Activated CD4-positive, alpha-beta T cell treated with anti-CD3 and anti-CD28 coated beads for 36 hours (primary cell): ENCODE data around the gene LHX2. TPM values are rescaled to one million over a fixed set of nuclear protein-coding genes. Genes with fewer than 3 reads are reported as not detected.

ENCODE experiments used
- ATAC-seq: fragments of 200-7000 bp; cut with Tn5 transposase; one replicate; pipeline ENCODE4 v1.10.0; 2021; ENCODE audit warnings: mild to moderate bottlenecking, moderate library complexity
- CTCF ChIA-PET: fragments of 350-600 bp; sonication (Branson Sonifier 250); formaldehyde crosslinking; loops from one replicate; lab custom pipeline; 2021; ENCODE audit warnings: antibody characterized with exemption; lab: Charles Lee
- POLR2A ChIA-PET: fragments of 350-600 bp; sonication (Branson Sonifier 250); formaldehyde crosslinking; loops from one replicate; lab custom pipeline; 2021; ENCODE audit warnings: antibody characterized with exemption, inconsistent platforms; lab: Charles Lee
- DNase-seq: peaks from one replicate; pipeline ENCODE4 v3.0.0-alpha.2; 2020
- H3K27ac Mint-ChIP-seq: one replicate; pipeline ENCODE4 v1.8.0; 2021; ENCODE audit warnings: mixed read lengths
- H3K27me3 Mint-ChIP-seq: one replicate; pipeline ENCODE4 v1.8.0; 2021; ENCODE audit warnings: mixed read lengths
- H3K36me3 Mint-ChIP-seq: one replicate; pipeline ENCODE4 v1.8.0; 2021; ENCODE audit warnings: low read depth, mixed read lengths
- H3K4me1 Mint-ChIP-seq: one replicate; pipeline ENCODE4 v1.8.0; 2021; ENCODE audit warnings: mixed read lengths
- H3K4me3 Mint-ChIP-seq: one replicate; pipeline ENCODE4 v1.8.0; 2021; ENCODE audit warnings: mild to moderate bottlenecking, moderate library complexity, mixed read lengths
- H3K9me3 Mint-ChIP-seq: one replicate; pipeline ENCODE4 v1.8.0; 2021; ENCODE audit warnings: low read depth, mixed read lengths
- intact Hi-C, 2 experiments: fragments of 100-400 bp; cut with DNase I in 1 of 2; cut with micrococcal nuclease in 1 of 2; formaldehyde crosslinking; loops; one replicate each; pipeline versions ENCODE4 v1.14.2 to v1.15.1; 2022 to 2024; cut with DNase I, micrococcal nuclease
- total RNA-seq, 2 experiments: library from RNA; stranded (reverse); gene quantifications; one replicate each; pipeline ENCODE4 v1.2.3, GENCODE V29; 2021

Gene LHX2
- total RNA-seq, 2 experiments from 2014 or later = not detected

DNA sequence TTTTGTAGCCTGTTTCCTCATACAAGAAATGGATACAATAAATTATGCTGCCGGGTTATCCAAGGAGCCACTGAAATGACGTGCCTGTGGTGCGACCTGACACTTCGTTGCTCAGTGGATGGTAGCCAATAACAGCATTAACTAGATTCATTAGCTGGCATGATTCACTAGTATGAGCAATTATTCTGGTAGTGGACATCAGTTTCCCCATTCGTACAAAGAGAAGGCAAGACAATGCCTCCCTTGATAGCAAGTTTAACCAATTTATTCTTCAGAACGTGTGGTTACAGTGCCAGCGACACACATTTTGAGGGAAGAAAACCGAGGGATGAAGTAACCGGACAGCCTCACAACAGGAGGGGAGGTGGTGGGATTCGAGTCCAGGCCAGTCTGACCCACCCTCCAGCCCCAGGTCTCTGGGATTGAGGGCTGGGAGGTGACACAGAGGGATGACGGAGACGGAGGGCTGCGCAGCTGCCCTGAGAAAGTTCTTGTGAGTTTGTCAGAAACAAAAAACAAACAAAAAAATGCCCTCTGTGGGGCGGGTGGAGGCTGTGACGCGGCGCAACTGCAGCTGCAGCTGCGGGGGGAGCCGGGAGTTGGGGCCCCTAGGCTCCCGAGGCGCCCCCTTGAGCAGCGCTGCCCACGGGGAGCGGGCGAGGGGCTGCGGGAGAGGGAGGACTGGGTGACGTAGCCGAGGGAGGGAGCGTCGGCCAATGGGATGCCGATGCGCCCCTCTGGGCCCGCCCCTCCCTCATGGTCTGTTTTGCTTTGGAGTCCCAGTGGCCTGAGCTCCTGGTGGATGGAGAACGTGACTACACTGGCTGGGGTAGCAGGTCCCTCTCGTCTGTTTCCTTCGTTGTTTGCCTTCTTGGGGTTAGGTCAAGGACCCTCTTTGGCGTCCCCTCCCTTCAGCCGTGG lies 10.9 kb downstream of the LHX2 start:
- Mint-ChIP-seq H3K4me3 (no peak overlapping the region), H3K27ac (no peak overlapping the region), H3K27me3 (peaks cover 66% of the 10 kb centered on the region), H3K9me3 (no peaks in the 10 kb centered on the region), H3K4me1 (peaks cover 7% of the 10 kb centered on the region), H3K36me3 (no peaks in the 10 kb centered on the region)
- CTCF ChIA-PET = interaction anchor here (0.9 kb wide), 1 partner anchor 337 kb away, joined by 3 read pairs; no protein-coding TSS in a partner anchor
- POLR2A ChIA-PET = interaction anchor here (0.6 kb wide), 1 partner anchor 453 kb away, joined by 3 read pairs; no protein-coding TSS in a partner anchor
- no peak for DNase-seq
- intact Hi-C loops = no loop called here
- ATAC-seq = no peak

GRCh38 chr9:124024107-124024506 lies 12.5 kb downstream of the LHX2 start:
- DNase-seq (no peak), ATAC-seq (no peak)
- no peaks in the 10 kb centered on the region for H3K36me3 Mint-ChIP-seq
- peaks cover 59% of the 10 kb centered on the region for H3K27me3 Mint-ChIP-seq
- ChIA-PET POLR2A (no interaction called here), CTCF (no interaction called here)
- H3K4me3 Mint-ChIP-seq = no peak overlapping the region
- no peak overlapping the region for H3K27ac Mint-ChIP-seq
- peaks cover 3% of the 10 kb centered on the region for H3K4me1 Mint-ChIP-seq
- no peaks in the 10 kb centered on the region for H3K9me3 Mint-ChIP-seq
- intact Hi-C loops = no loop called here

GRCh38 chr9:124029617-124030016 lies 18.0 kb downstream of the LHX2 start:
- POLR2A ChIA-PET = no interaction called here
- no peak overlapping the region for H3K4me3 Mint-ChIP-seq

DNA sequence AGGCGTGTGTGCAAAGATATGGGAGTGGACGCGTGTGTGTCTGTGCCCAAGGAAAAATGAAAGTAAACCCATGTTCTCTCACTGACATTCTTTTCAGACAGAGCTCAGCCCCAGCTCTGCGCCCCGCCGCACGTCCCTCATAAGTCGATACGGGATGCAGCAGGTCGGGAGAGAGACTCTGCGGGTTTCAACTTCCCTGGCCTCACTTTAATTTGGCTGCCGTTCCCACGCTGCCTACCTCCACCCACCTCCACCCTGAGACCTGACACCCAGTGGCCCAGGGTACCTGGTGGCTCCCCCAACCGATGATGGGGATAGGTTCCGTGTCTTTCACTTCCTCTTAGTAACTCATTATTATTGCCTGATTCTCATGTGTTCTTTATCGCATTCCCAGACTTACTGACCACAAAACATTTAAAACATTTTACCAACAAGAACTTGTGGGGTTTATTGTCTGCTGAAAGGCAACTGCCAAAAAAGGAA lies 19.4 kb downstream of the LHX2 start:
- H3K9me3 Mint-ChIP-seq = no peaks in the 10 kb centered on the region

More at GRCh38 chr9:124029617-124030016, 18.0 kb downstream of the LHX2 start:
- Mint-ChIP-seq H3K27me3 (peaks cover 38% of the 10 kb centered on the region), H3K9me3 (no peaks in the 10 kb centered on the region), H3K4me1 (no peaks in the 10 kb centered on the region), H3K27ac (no peak overlapping the region), H3K36me3 (no peaks in the 10 kb centered on the region)
- DNase-seq = no peak
- intact Hi-C loops = no loop called here
- ATAC-seq = no peak
- CTCF ChIA-PET = no interaction called here

DNA sequence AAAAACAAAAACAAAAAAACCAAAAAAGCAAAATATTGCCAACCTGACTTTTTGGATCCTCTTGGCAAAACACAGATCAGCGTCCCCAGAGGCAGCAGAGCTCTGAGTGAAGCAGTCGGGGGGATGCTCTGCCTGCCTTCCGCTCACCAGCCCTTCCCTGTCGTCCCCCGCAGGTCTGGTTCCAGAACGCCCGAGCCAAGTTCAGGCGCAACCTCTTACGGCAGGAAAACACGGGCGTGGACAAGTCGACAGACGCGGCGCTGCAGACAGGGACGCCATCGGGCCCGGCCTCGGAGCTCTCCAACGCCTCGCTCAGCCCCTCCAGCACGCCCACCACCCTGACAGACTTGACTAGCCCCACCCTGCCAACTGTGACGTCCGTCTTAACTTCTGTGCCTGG lies 20.7 kb downstream of the LHX2 start:
- intact Hi-C loops = no loop called here
- Mint-ChIP-seq H3K36me3 (no peaks in the 10 kb centered on the region), H3K4me1 (no peaks in the 10 kb centered on the region), H3K9me3 (no peaks in the 10 kb centered on the region), H3K27ac (no peak overlapping the region), H3K27me3 (peaks cover 49% of the 10 kb centered on the region), H3K4me3 (no peak overlapping the region)
- ChIA-PET POLR2A (no interaction called here), CTCF (no interaction called here)
- no peak for ATAC-seq
- no peak for DNase-seq

More for the DNA sequence above, 19.4 kb downstream of the LHX2 start:
- Mint-ChIP-seq H3K4me3 (no peak overlapping the region), H3K27ac (no peak overlapping the region), H3K36me3 (no peaks in the 10 kb centered on the region), H3K27me3 (peaks cover 45% of the 10 kb centered on the region), H3K4me1 (no peaks in the 10 kb centered on the region)
- ChIA-PET CTCF (no interaction called here), POLR2A (no interaction called here)
- DNase-seq = no peak
- no peak for ATAC-seq
- intact Hi-C loops = no loop called here

- Mint-ChIP-seq H3K27ac (no peak overlapping the region), H3K4me3 (no peak overlapping the region), H3K36me3 (no peaks in the 10 kb centered on the region), H3K27me3 (peaks cover 56% of the 10 kb centered on the region), H3K4me1 (no peaks in the 10 kb centered on the region), H3K9me3 (no peaks in the 10 kb centered on the region)
- ATAC-seq = no peak
- intact Hi-C loops = no loop called here
- no peak for DNase-seq
- ChIA-PET POLR2A (no interaction called here), CTCF (no interaction called here)
Observed at GRCh38 chr9:124033348-124033747, 21.8 kb downstream of the LHX2 start.

DNA sequence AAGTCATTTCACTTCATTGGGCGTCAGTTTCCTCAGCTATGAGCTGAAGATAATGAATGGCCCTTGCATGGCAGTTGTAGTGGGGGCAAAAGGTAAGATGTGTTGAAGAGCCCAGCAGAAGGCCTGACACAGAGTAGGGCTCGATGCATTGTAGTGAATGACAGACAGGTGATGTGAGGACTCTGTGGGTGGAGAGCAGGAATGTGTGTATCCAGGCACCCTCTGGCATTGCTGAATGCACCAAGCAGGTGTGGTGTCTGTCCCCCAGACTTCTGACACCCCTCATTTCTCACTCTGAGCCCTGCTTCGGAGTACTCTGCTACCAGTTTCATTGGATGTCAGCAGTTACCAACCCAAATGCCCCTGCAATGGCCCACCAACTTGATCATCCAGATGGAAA lies 22.4 kb downstream of the LHX2 start:
- ChIA-PET CTCF (no interaction called here), POLR2A (no interaction called here)
- H3K27ac Mint-ChIP-seq = no peak overlapping the region
- H3K4me1 Mint-ChIP-seq = no peaks in the 10 kb centered on the region
- ATAC-seq = no peak
- DNase-seq = no peak
- H3K36me3 Mint-ChIP-seq = no peaks in the 10 kb centered on the region
- H3K4me3 Mint-ChIP-seq = no peak overlapping the region
- no peaks in the 10 kb centered on the region for H3K9me3 Mint-ChIP-seq
- H3K27me3 Mint-ChIP-seq = peaks cover 59% of the 10 kb centered on the region
- intact Hi-C loops = no loop called here

- DNase-seq = no peak
- ChIA-PET POLR2A (no interaction called here), CTCF (no interaction called here)
- intact Hi-C loops = no loop called here
- no peak overlapping the region for H3K4me3 Mint-ChIP-seq
- H3K4me1 Mint-ChIP-seq = peaks cover 3% of the 10 kb centered on the region
- no peaks in the 10 kb centered on the region for H3K9me3 Mint-ChIP-seq
- H3K27ac Mint-ChIP-seq = no peak overlapping the region
- peaks cover 68% of the 10 kb centered on the region for H3K27me3 Mint-ChIP-seq
- ATAC-seq = no peak
- H3K36me3 Mint-ChIP-seq = no peaks in the 10 kb centered on the region
Observed at GRCh38 chr9:124035001-124035650, 23.6 kb downstream of the LHX2 start.

- DNase-seq (no peak), ATAC-seq (no peak)
- Mint-ChIP-seq H3K36me3 (no peaks in the 10 kb centered on the region), H3K27me3 (peaks cover 68% of the 10 kb centered on the region), H3K4me1 (peaks cover 12% of the 10 kb centered on the region), H3K27ac (no peak overlapping the region), H3K4me3 (no peak overlapping the region), H3K9me3 (no peaks in the 10 kb centered on the region)
- intact Hi-C loops = no loop called here
- CTCF ChIA-PET = no interaction called here
- POLR2A ChIA-PET = no interaction called here
Observed at GRCh38 chr9:124036578-124036977, 25.0 kb downstream of the LHX2 start.

DNA sequence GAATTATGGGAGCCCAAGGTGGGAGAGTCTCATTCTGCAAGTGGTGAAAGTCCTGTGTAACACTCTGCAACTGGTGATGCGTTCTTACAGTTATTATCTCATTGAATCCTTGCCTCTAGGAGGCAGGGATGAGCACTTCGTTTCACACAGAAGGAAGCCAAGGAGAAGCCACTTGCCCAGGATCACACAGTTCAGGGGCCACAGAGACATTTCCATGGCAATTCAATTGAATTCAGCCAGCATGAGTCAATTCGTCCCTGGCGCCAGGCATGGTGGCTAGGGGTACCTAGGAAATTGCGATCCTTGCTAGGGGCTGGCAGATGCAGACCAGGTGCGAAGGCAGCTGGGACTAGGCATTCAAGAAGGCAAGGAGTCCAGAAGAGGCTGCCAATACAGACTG lies 26.2 kb downstream of the LHX2 start:
- ChIA-PET POLR2A (no interaction called here), CTCF (interaction anchor here (1.2 kb wide), 1 partner anchor 154 kb away, joined by 3 read pairs; no protein-coding TSS in a partner anchor)
- intact Hi-C loops = no loop called here
- H3K9me3 Mint-ChIP-seq = no peaks in the 10 kb centered on the region
- peaks cover 14% of the 10 kb centered on the region for H3K4me1 Mint-ChIP-seq
- no peak overlapping the region for H3K4me3 Mint-ChIP-seq
- no peak overlapping the region for H3K27ac Mint-ChIP-seq
- ATAC-seq (no peak), DNase-seq (no peak)
- no peaks in the 10 kb centered on the region for H3K36me3 Mint-ChIP-seq
- peaks cover 65% of the 10 kb centered on the region for H3K27me3 Mint-ChIP-seq

DNA sequence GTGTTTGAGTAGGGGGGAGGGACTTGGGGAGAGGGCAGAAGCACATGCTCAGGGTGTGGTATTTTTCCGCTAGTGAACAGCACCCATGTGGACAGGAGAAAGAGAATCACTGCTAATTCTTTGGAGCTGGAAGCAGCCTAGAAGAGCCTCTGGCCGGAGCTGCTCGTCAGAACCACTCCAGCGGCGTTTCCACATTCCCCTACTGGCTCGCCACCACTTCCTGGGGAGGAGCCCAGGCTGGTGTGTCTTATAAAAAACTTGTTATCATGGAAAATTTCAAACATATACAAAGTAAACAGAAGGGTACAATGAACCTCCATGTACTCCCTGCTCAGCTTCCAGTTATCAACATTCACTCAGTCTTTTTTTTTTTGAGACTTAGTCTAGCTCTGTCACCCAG lies 26.7 kb downstream of the LHX2 start:
- no peak for DNase-seq
- Mint-ChIP-seq H3K36me3 (no peaks in the 10 kb centered on the region), H3K4me3 (no peak overlapping the region), H3K4me1 (peaks cover 14% of the 10 kb centered on the region), H3K27me3 (peaks cover 62% of the 10 kb centered on the region), H3K9me3 (no peaks in the 10 kb centered on the region), H3K27ac (no peak overlapping the region)
- no peak for ATAC-seq
- intact Hi-C loops = no loop called here
- ChIA-PET CTCF (interaction anchor here (1.2 kb wide), 1 partner anchor 154 kb away, joined by 3 read pairs; no protein-coding TSS in a partner anchor), POLR2A (no interaction called here)
